NB4 (cell line): ENCODE data around the gene NCK2.

Experiments used
- POLR2A ChIP-seq: IDR thresholded peaks from 2 replicates; pipeline ENCODE4 v1.6.1; 2011; ENCODE audit warnings: mild to moderate bottlenecking; ENCODE audit not compliant: insufficient read length; ENCODE audit errors: extremely low read depth
- TF ChIP-seq, protein P1 (sequence below): IDR thresholded peaks from one replicate; pipeline ENCODE4 v1.5.1; 2012; ENCODE audit warnings: low read depth, low read length

DNA sequence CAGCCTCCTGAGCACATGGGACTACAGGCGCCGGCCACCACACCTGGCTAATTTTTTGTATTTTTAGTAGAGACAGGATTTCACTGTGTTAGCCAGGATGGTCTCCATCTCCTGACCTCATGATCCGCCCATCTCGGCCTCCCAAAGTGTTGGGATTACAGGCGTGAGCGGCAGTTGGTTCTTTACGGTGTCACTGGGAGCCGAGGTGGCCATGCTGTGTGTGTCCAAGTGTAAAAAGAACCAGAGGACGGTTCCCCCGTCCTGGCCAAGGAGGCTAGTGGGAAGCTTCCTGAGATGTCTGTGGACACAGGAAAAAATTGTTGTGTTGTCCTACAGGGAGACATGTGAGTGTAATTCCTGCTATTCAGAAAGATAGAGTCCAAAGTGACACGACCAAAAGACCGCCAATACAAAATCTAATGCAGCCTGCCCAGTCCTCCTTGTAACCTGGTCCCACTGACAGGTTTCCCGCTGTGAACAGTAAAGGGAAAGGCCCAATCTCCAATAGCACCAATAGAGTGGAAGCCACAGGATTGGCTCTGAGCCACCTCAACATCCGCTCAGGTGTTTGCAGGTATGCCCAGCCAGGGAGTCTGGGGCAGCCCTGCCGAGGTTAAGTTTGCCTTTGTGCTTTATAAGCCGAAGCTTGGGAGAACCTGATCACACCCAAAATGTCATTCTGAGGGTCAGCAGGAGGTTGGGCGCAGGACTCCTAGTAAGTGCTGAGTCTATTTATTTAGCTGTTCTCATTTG, 40.6 kb downstream of the NCK2 start:
- TF ChIP-seq, protein P1, sequence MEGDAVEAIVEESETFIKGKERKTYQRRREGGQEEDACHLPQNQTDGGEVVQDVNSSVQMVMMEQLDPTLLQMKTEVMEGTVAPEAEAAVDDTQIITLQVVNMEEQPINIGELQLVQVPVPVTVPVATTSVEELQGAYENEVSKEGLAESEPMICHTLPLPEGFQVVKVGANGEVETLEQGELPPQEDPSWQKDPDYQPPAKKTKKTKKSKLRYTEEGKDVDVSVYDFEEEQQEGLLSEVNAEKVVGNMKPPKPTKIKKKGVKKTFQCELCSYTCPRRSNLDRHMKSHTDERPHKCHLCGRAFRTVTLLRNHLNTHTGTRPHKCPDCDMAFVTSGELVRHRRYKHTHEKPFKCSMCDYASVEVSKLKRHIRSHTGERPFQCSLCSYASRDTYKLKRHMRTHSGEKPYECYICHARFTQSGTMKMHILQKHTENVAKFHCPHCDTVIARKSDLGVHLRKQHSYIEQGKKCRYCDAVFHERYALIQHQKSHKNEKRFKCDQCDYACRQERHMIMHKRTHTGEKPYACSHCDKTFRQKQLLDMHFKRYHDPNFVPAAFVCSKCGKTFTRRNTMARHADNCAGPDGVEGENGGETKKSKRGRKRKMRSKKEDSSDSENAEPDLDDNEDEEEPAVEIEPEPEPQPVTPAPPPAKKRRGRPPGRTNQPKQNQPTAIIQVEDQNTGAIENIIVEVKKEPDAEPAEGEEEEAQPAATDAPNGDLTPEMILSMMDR, result no peak
- no peak for TF ChIP-seq POLR2A
